HEK293 (cell line): ENCODE results near the gene EHD1.
"Not testable (repeated sequence)": the region's sequence is repeated elsewhere in the genome, so short reads cannot be mapped to it uniquely, and the experiment has no call there.

Experiments
- CTCF ChIA-PET: fragments of 350-600 bp; formaldehyde crosslinking; extraction: SDS; loops from one replicate; lab custom pipeline; 2021; ENCODE audit warnings: antibody characterized with exemption; lab: Yijun Ruan, JAX
- POLR2A ChIA-PET: fragments of 300-600 bp; formaldehyde crosslinking; extraction: SDS; loops from one replicate; lab custom pipeline; 2020; ENCODE audit warnings: antibody characterized with exemption, inconsistent platforms; lab: Yijun Ruan, JAX
- H3K27ac ChIP-seq: fragments of 200-500 bp; sonication (Bioruptor generic); 2 replicates; pipeline ENCODE4 v1.5.1; 2014; ENCODE audit warnings: low read depth, low read length, control low read depth, inconsistent platforms; ENCODE audit errors: extremely low read depth
- H3K36me3 ChIP-seq, 2 experiments: fragments of 200-500 bp in 1 of 2; sonication (Bioruptor generic) in 1 of 2; 1 replicate in 1 of 2; 2 replicates in 1 of 2; pipeline ENCODE4 v1.5.1; 2014 to 2017; ENCODE audit warnings: inconsistent platforms in 2 of 2, low read length in 2 of 2; ENCODE audit not compliant: control insufficient read depth in 2 of 2, insufficient read depth in 1 of 2
- H3K4me1 ChIP-seq: fragments of 200-500 bp; sonication (Bioruptor generic); 2 replicates; pipeline ENCODE4 v1.5.1; 2014; ENCODE audit warnings: mild to moderate bottlenecking, low read length, inconsistent platforms; ENCODE audit not compliant: control insufficient read depth, insufficient read depth
- H3K4me3 ChIP-seq: 2 replicates; pipeline ENCODE4 v1.5.1; 2011; ENCODE audit warnings: low read depth, mild to moderate bottlenecking, control low read depth, low read length, moderate library complexity
- H3K9me3 ChIP-seq: fragments of 200-500 bp; sonication (Bioruptor generic); 2 replicates; pipeline ENCODE4 v1.5.1; 2014; ENCODE audit warnings: low read depth, low read length, inconsistent platforms; ENCODE audit not compliant: control insufficient read depth, insufficient read depth
- BCL11A ChIP-seq: fragments of 450-650 bp; formaldehyde crosslinking; IDR thresholded peaks from 2 replicates; pipeline ENCODE4 v1.5.1; 2016; ENCODE audit warnings: low read depth, missing biosample characterization, missing genetic modification characterization
- BCL11B ChIP-seq: fragments of 450-650 bp; formaldehyde crosslinking; IDR thresholded peaks from 2 replicates; pipeline ENCODE4 v1.5.1; 2016; ENCODE audit warnings: low read depth, missing biosample characterization, missing genetic modification characterization
- GFI1B ChIP-seq: fragments of 450-650 bp; formaldehyde crosslinking; IDR thresholded peaks from 2 replicates; pipeline ENCODE4 v1.5.1; 2016; ENCODE audit warnings: missing biosample characterization, missing genetic modification characterization
- GLI2 ChIP-seq: fragments of 450-650 bp; formaldehyde crosslinking; IDR thresholded peaks from 2 replicates; pipeline ENCODE4; 2017; ENCODE audit warnings: missing biosample characterization, missing genetic modification characterization, low read depth, borderline replicate concordance
- IKZF3 ChIP-seq: fragments of 450-650 bp; IDR thresholded peaks from 2 replicates; pipeline ENCODE4 v1.5.0; 2018; ENCODE audit warnings: missing biosample characterization, mild to moderate bottlenecking, missing genetic modification characterization, moderate library complexity
- KLF10 ChIP-seq: fragments of 450-650 bp; IDR thresholded peaks from 2 replicates; pipeline ENCODE4 v1.5.1; 2018; ENCODE audit warnings: missing biosample characterization, mild to moderate bottlenecking, missing genetic modification characterization
- OVOL3 ChIP-seq: fragments of 450-650 bp; formaldehyde crosslinking; IDR thresholded peaks from 2 replicates; pipeline ENCODE4 v1.5.1; 2016; ENCODE audit warnings: missing biosample characterization, missing genetic modification characterization
- RBAK ChIP-seq: fragments of 450-650 bp; formaldehyde crosslinking; IDR thresholded peaks from 2 replicates; pipeline ENCODE4 v1.5.1; 2016; ENCODE audit warnings: missing biosample characterization, missing genetic modification characterization
- YY1 ChIP-seq: fragments of 450-650 bp; formaldehyde crosslinking; IDR thresholded peaks from 2 replicates; pipeline ENCODE4 v1.5.1; 2018; ENCODE audit warnings: missing biosample characterization, missing genetic modification characterization
- ZBTB20 ChIP-seq: fragments of 450-650 bp; formaldehyde crosslinking; IDR thresholded peaks from 2 replicates; pipeline ENCODE4 v1.5.1; 2016; ENCODE audit warnings: missing biosample characterization, missing genetic modification characterization
- ZBTB21 ChIP-seq: fragments of 450-650 bp; formaldehyde crosslinking; IDR thresholded peaks from 2 replicates; pipeline ENCODE4 v1.5.1; 2017; ENCODE audit warnings: missing biosample characterization, missing genetic modification characterization
- ZNF133 ChIP-seq: fragments of 450-650 bp; formaldehyde crosslinking; IDR thresholded peaks from 2 replicates; pipeline ENCODE4 v1.5.1; 2016; ENCODE audit warnings: missing biosample characterization, missing genetic modification characterization
- ZNF184 ChIP-seq: fragments of 450-650 bp; IDR thresholded peaks from 2 replicates; pipeline ENCODE4 v1.5.1; 2018; ENCODE audit warnings: missing biosample characterization, mild to moderate bottlenecking, missing genetic modification characterization
- ZNF202 ChIP-seq: fragments of 450-650 bp; formaldehyde crosslinking; IDR thresholded peaks from 2 replicates; pipeline ENCODE4 v1.5.1; 2016; ENCODE audit warnings: missing biosample characterization, missing genetic modification characterization, borderline replicate concordance
- ZNF214 ChIP-seq: fragments of 450-650 bp; formaldehyde crosslinking; IDR thresholded peaks from 2 replicates; pipeline ENCODE4 v1.5.1; 2017; ENCODE audit warnings: missing biosample characterization, mild to moderate bottlenecking, missing genetic modification characterization, borderline replicate concordance
- ZNF223 ChIP-seq: fragments of 450-650 bp; formaldehyde crosslinking; IDR thresholded peaks from 2 replicates; pipeline ENCODE4 v1.5.1; 2016; ENCODE audit warnings: missing biosample characterization, missing genetic modification characterization
- ZNF600 ChIP-seq: fragments of 450-650 bp; formaldehyde crosslinking; IDR thresholded peaks from 2 replicates; pipeline ENCODE4 v1.5.1; 2016; ENCODE audit warnings: missing biosample characterization, missing genetic modification characterization
- ZNF621 ChIP-seq: fragments of 450-650 bp; formaldehyde crosslinking; IDR thresholded peaks from 2 replicates; pipeline ENCODE4 v1.5.1; 2017; ENCODE audit warnings: missing biosample characterization, missing genetic modification characterization
- ZNF707 ChIP-seq: fragments of 450-650 bp; formaldehyde crosslinking; IDR thresholded peaks from 2 replicates; pipeline ENCODE4 v1.5.1; 2016; ENCODE audit warnings: missing biosample characterization, missing genetic modification characterization
- ZNF768 ChIP-seq: fragments of 450-650 bp; formaldehyde crosslinking; IDR thresholded peaks from 2 replicates; pipeline ENCODE4 v1.5.1; 2018; ENCODE audit warnings: missing biosample characterization, mild to moderate bottlenecking, missing genetic modification characterization
- ZNF776 ChIP-seq: fragments of 450-650 bp; formaldehyde crosslinking; IDR thresholded peaks from 2 replicates; pipeline ENCODE4 v1.5.0; 2017; ENCODE audit warnings: missing biosample characterization, missing genetic modification characterization, borderline replicate concordance
- TF ChIP-seq, protein P1 (sequence below): fragments of 450-650 bp; formaldehyde crosslinking; IDR thresholded peaks from 2 replicates; pipeline ENCODE4 v1.5.1; 2017; ENCODE audit warnings: missing biosample characterization, missing genetic modification characterization
- TF ChIP-seq, protein P2 (sequence below): fragments of 450-650 bp; formaldehyde crosslinking; IDR thresholded peaks from 2 replicates; pipeline ENCODE4 v1.5.1; 2017; ENCODE audit warnings: missing biosample characterization, missing genetic modification characterization
- TF ChIP-seq, protein P3 (sequence below): fragments of 450-650 bp; formaldehyde crosslinking; IDR thresholded peaks from 2 replicates; pipeline ENCODE4 v1.5.1; 2016; ENCODE audit warnings: missing biosample characterization, missing genetic modification characterization, borderline replicate concordance
- TF ChIP-seq, protein P4 (sequence below): fragments of 450-650 bp; formaldehyde crosslinking; IDR thresholded peaks from 2 replicates; pipeline ENCODE4 v1.5.1; 2016; ENCODE audit warnings: missing biosample characterization, missing genetic modification characterization
- TF ChIP-seq, protein P5 (sequence below): fragments of 450-650 bp; formaldehyde crosslinking; IDR thresholded peaks from 2 replicates; pipeline ENCODE4 v1.5.1; 2016; ENCODE audit warnings: missing biosample characterization, missing genetic modification characterization
- TF ChIP-seq, protein P6 (sequence below): fragments of 450-650 bp; formaldehyde crosslinking; IDR thresholded peaks from 2 replicates; pipeline ENCODE4 v1.5.1; 2016; ENCODE audit warnings: missing biosample characterization, missing genetic modification characterization

Gene EHD1

DNA sequence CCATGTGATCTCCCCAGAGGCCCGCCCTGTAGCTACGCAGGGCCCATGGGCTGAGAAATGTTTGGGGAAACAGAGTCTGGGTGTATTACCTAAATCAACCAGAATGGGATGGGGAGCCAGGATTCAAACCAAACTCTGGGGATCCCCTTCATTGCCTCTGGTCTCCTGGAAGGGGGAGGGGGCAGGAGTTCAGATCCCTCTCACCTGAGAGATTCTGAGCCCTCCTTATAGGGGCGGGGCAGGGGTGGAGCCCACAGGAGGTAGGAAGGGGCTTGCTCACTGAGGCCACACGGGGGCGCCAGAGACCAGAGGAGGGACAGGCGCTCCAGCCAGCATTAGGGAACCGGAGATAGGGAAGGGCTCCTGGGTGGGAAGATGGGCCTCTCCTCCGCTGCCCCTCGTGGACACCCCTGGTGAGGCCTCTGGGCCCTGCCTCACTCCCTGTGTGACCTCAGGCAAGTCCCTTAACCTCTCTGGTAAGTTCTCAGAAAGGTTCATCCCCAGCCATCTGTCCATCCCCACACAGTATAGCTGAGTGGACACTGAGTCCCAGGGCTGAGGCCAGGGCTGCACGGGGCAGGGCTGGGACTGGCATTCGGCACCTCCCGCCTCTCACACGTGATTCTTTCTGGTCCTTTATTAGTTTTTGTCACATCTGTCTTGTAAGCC is 31.3 kb downstream of the EHD1 start (continued):
- TF ChIP-seq, protein P1, sequence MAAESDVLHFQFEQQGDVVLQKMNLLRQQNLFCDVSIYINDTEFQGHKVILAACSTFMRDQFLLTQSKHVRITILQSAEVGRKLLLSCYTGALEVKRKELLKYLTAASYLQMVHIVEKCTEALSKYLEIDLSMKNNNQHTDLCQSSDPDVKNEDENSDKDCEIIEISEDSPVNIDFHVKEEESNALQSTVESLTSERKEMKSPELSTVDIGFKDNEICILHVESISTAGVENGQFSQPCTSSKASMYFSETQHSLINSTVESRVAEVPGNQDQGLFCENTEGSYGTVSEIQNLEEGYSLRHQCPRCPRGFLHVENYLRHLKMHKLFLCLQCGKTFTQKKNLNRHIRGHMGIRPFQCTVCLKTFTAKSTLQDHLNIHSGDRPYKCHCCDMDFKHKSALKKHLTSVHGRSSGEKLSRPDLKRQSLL, result no peak
- TF ChIP-seq BCL11B (tag by site-specific recombination) (no peak), BCL11A (tag by site-specific recombination) (no peak), OVOL3 (no peak), ZBTB21 (tag by site-specific recombination) (no peak), ZNF621 (tag by site-specific recombination) (no peak), ZNF223 (tag by site-specific recombination) (no peak), ZNF768 (peak; percentile 96; the same call in 1 of the 2 replicates), ZNF707 (tag by site-specific recombination) (no peak), KLF10 (tag by site-specific recombination) (peak; percentile 86), ZNF600 (tag by site-specific recombination) (peak; percentile 88), ZNF776 (tag by site-specific recombination) (no peak), GFI1B (tag by site-specific recombination) (no peak), ZNF184 (no peak), ZBTB20 (tag by site-specific recombination) (no peak), ZNF214 (tag by site-specific recombination) (no peak), ZNF133 (tag by site-specific recombination) (no peak), YY1 (no peak), IKZF3 (tag by site-specific recombination) (peak; percentile 93), RBAK (tag by site-specific recombination) (no peak), GLI2 (no peak), ZNF202 (tag by site-specific recombination) (no peak)
- TF ChIP-seq, protein P2, sequence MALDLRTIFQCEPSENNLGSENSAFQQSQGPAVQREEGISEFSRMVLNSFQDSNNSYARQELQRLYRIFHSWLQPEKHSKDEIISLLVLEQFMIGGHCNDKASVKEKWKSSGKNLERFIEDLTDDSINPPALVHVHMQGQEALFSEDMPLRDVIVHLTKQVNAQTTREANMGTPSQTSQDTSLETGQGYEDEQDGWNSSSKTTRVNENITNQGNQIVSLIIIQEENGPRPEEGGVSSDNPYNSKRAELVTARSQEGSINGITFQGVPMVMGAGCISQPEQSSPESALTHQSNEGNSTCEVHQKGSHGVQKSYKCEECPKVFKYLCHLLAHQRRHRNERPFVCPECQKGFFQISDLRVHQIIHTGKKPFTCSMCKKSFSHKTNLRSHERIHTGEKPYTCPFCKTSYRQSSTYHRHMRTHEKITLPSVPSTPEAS, result no peak
- TF ChIP-seq, protein P3, sequence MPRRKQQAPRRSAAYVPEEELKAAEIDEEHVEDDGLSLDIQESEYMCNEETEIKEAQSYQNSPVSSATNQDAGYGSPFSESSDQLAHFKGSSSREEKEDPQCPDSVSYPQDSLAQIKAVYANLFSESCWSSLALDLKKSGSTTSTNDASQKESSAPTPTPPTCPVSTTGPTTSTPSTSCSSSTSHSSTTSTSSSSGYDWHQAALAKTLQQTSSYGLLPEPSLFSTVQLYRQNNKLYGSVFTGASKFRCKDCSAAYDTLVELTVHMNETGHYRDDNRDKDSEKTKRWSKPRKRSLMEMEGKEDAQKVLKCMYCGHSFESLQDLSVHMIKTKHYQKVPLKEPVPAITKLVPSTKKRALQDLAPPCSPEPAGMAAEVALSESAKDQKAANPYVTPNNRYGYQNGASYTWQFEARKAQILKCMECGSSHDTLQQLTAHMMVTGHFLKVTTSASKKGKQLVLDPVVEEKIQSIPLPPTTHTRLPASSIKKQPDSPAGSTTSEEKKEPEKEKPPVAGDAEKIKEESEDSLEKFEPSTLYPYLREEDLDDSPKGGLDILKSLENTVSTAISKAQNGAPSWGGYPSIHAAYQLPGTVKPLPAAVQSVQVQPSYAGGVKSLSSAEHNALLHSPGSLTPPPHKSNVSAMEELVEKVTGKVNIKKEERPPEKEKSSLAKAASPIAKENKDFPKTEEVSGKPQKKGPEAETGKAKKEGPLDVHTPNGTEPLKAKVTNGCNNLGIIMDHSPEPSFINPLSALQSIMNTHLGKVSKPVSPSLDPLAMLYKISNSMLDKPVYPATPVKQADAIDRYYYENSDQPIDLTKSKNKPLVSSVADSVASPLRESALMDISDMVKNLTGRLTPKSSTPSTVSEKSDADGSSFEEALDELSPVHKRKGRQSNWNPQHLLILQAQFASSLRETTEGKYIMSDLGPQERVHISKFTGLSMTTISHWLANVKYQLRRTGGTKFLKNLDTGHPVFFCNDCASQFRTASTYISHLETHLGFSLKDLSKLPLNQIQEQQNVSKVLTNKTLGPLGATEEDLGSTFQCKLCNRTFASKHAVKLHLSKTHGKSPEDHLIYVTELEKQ (tag by site-specific recombination), result no peak
- TF ChIP-seq, protein P4, sequence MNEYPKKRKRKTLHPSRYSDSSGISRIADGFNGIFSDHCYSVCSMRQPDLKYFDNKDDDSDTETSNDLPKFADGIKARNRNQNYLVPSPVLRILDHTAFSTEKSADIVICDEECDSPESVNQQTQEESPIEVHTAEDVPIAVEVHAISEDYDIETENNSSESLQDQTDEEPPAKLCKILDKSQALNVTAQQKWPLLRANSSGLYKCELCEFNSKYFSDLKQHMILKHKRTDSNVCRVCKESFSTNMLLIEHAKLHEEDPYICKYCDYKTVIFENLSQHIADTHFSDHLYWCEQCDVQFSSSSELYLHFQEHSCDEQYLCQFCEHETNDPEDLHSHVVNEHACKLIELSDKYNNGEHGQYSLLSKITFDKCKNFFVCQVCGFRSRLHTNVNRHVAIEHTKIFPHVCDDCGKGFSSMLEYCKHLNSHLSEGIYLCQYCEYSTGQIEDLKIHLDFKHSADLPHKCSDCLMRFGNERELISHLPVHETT, result no peak
- TF ChIP-seq, protein P5, sequence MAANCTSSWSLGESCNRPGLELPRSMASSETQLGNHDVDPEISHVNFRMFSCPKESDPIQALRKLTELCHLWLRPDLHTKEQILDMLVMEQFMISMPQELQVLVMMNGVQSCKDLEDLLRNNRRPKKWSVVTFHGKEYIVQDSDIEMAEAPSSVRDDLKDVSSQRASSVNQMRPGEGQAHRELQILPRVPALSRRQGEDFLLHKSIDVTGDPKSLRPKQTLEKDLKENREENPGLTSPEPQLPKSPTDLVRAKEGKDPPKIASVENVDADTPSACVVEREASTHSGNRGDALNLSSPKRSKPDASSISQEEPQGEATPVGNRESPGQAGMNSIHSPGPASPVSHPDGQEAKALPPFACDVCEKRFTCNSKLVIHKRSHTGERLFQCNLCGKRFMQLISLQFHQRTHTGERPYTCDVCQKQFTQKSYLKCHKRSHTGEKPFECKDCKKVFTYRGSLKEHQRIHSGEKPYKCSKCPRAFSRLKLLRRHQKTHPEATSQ, result no peak
- TF ChIP-seq, protein P6, sequence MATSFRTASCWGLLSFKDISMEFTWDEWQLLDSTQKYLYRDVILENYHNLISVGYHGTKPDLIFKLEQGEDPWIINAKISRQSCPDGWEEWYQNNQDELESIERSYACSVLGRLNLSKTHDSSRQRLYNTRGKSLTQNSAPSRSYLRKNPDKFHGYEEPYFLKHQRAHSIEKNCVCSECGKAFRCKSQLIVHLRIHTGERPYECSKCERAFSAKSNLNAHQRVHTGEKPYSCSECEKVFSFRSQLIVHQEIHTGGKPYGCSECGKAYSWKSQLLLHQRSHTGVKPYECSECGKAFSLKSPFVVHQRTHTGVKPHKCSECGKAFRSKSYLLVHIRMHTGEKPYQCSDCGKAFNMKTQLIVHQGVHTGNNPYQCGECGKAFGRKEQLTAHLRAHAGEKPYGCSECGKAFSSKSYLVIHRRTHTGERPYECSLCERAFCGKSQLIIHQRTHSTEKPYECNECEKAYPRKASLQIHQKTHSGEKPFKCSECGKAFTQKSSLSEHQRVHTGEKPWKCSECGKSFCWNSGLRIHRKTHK, result no peak

DNA sequence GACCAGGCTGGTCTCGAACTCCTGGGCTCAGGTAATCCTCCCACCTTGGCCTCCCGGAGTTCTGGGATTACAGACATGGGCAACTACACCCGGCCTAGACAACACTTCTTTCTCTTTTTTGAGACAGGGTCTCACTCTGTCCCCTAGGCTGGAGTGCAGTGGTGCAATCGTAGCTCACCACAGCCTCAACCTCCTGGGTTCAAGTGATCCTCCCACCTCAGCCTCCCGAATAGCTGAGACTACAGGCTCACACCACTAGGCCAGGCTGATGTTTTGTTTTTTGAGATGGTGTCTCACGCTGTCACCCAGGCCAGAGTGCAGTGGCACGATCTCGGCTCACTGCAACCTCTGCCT is 32.7 kb downstream of the EHD1 start:
- ChIA-PET CTCF (interaction anchor here (0.6 to 8.0 kb wide), 12 partner anchors 12 to 516 kb away, joined by 3 to 111 read pairs (median 6); partner anchors contain the start of genes BATF2 and EHD1), POLR2A (interaction anchor here (0.8 kb wide), 1 partner anchor 85 kb away, joined by 3 read pairs; no protein-coding TSS in a partner anchor)
- H3K4me1 ChIP-seq, H3K27ac ChIP-seq, H3K36me3 ChIP-seq, H3K9me3 ChIP-seq, H3K4me3 ChIP-seq: not testable (repeated sequence)
